B cell (primary cell): ENCODE results near the gene CD28. TPM values are rescaled to one million over a fixed set of nuclear protein-coding genes. Genes with fewer than 3 reads are reported as not detected.

Experiments
- ATAC-seq: fragments of 200-7000 bp; cut with Tn5 transposase; one replicate; pipeline ENCODE4 v1.10.0; 2021; ENCODE audit warnings: low read depth, mild to moderate bottlenecking, moderate number of reproducible peaks, moderate library complexity
- CTCF ChIA-PET: fragments of 350-600 bp; sonication (Branson Sonifier 250); formaldehyde crosslinking; loops from one replicate; lab custom pipeline; 2021; ENCODE audit warnings: antibody characterized with exemption, inconsistent platforms; lab: Charles Lee
- POLR2A ChIA-PET: fragments of 350-600 bp; sonication (Branson Sonifier 250); formaldehyde crosslinking; loops from one replicate; lab custom pipeline; 2021; ENCODE audit warnings: antibody characterized with exemption; lab: Charles Lee
- DNase-seq: peaks from one replicate; pipeline ENCODE4 v3.0.0; 2013
- H2AFZ ChIP-seq: 2 replicates; pipeline ENCODE4 v1.6.1; 2012; ENCODE audit warnings: mild to moderate bottlenecking, low read depth, low read length; ENCODE audit not compliant: insufficient read depth, poor library complexity, severe bottlenecking
- H3K27ac ChIP-seq, 2 donors: 1 replicate in 1 of 2; 2 replicates in 1 of 2; pipeline ENCODE4 v1.5.1; 2012 to 2013; ENCODE audit warnings: low read length in 2 of 2, mild to moderate bottlenecking in 2 of 2, moderate library complexity in 1 of 2
- H3K27me3 ChIP-seq, 4 experiments: fragments of 200-600 bp in 1 of 4; sonication (generic) in 1 of 4; replicated peaks in 1 of 4; 1 replicate in 2 of 4; 2 replicates in 2 of 4; pipeline versions ENCODE4 v1.6.1 to v1.7.0; 2013 to 2016; ENCODE audit warnings: low read length in 3 of 4, mild to moderate bottlenecking in 2 of 4, mixed read lengths in 1 of 4, moderate library complexity in 1 of 4; ENCODE audit not compliant: insufficient read depth in 4 of 4, control insufficient read depth in 3 of 4; ENCODE audit errors: control extremely low read depth in 1 of 4
- H3K36me3 ChIP-seq, 2 experiments: replicated peaks in 1 of 2; 1 replicate in 1 of 2; 2 replicates in 1 of 2; pipeline versions ENCODE4 v1.6.1 to v1.7.1; 2013; ENCODE audit warnings: low read length in 1 of 2; ENCODE audit not compliant: insufficient read depth in 2 of 2, control insufficient read depth in 1 of 2; ENCODE audit errors: control extremely low read depth in 1 of 2, extremely low read depth in 1 of 2
- H3K4me1 ChIP-seq, 2 donors: fragments of 200-600 bp in 1 of 2; sonication (generic) in 1 of 2; 1 replicate in 1 of 2; 2 replicates in 1 of 2; pipeline versions ENCODE4 v1.5.1 to v1.6.1; 2013 to 2017; ENCODE audit warnings: low read length in 2 of 2; ENCODE audit not compliant: control insufficient read depth in 2 of 2, insufficient read depth in 2 of 2
- H3K4me2 ChIP-seq: replicated peaks from 2 replicates; pipeline ENCODE3; 2012; ENCODE audit warnings: mild to moderate bottlenecking, low read depth, low read length; ENCODE audit not compliant: poor library complexity, severe bottlenecking
- H3K4me3 ChIP-seq, 5 experiments: fragments of 200-600 bp in 1 of 5; sonication (generic) in 1 of 5; 1 replicate in 3 of 5; 2 replicates in 2 of 5; pipeline versions ENCODE4 v1.5.1 to v1.7.0; 2011 to 2016; ENCODE audit warnings: low read length in 4 of 5, mild to moderate bottlenecking in 4 of 5, low read depth in 2 of 5, control low read depth in 1 of 5, moderate library complexity in 1 of 5; ENCODE audit not compliant: insufficient read depth in 1 of 5; ENCODE audit errors: control extremely low read depth in 1 of 5, extremely low read depth in 1 of 5
- H3K79me2 ChIP-seq: fragments of 200-600 bp; sonication (generic); one replicate; pipeline ENCODE4 v1.6.0; 2016; ENCODE audit warnings: low read length; ENCODE audit not compliant: control insufficient read depth, insufficient read depth
- H3K9ac ChIP-seq: fragments of 200-600 bp; sonication (generic); 2 replicates; pipeline ENCODE4 v1.6.1; 2017; ENCODE audit warnings: mild to moderate bottlenecking, low read length, moderate library complexity
- H3K9me3 ChIP-seq, 3 donors: one replicate each; pipeline versions ENCODE4 v1.6.1 to v1.7.1; 2013; ENCODE audit warnings: low read length in 2 of 3; ENCODE audit not compliant: control insufficient read depth in 2 of 3, insufficient read depth in 1 of 3; ENCODE audit errors: control extremely low read depth in 1 of 3
- H4K20me1 ChIP-seq: 2 replicates; pipeline ENCODE4 v1.6.0; 2012; ENCODE audit warnings: mild to moderate bottlenecking, low read length; ENCODE audit not compliant: insufficient read depth, control insufficient read depth, poor library complexity, severe bottlenecking
- H3K27ac Mint-ChIP-seq: one replicate; pipeline ENCODE4 v1.8.0; 2021; ENCODE audit warnings: mixed read lengths
- H3K27me3 Mint-ChIP-seq: one replicate; pipeline ENCODE4 v1.8.0; 2021; ENCODE audit warnings: mixed read lengths
- H3K4me1 Mint-ChIP-seq: one replicate; pipeline ENCODE4 v1.8.0; 2021; ENCODE audit warnings: mixed read lengths
- H3K4me3 Mint-ChIP-seq: one replicate; pipeline ENCODE4 v1.8.0; 2021; ENCODE audit warnings: mixed read lengths
- H3K9me3 Mint-ChIP-seq: one replicate; pipeline ENCODE4 v1.8.0; 2022; ENCODE audit warnings: mixed read lengths; ENCODE audit not compliant: insufficient read depth
- EZH2 ChIP-seq: IDR thresholded peaks from 2 replicates; pipeline ENCODE4 v1.6.1; 2012; ENCODE audit warnings: borderline replicate concordance, low read depth, mild to moderate bottlenecking, moderate library complexity, low read length; ENCODE audit not compliant: insufficient read depth, poor library complexity, severe bottlenecking
- WGBS: methylation state at CpG from one replicate; pipeline ENCODE4 v1.1.5; 2013; ENCODE audit warnings: missing lambda C conversion rate; ENCODE audit not compliant: insufficient coverage; 5-methylcytosine and 5-hydroxymethylcytosine counted together
- intact Hi-C: fragments of 100-400 bp; cut with micrococcal nuclease; formaldehyde crosslinking; loops from one replicate; pipeline ENCODE4 v1.10.0; 2022
- polyA plus RNA-seq: library from polyadenylated mRNA; depleted of rRNA; stranded (reverse); fragments of >200 nt; gene quantifications from 2 replicates; pipeline ENCODE4 v1.2.3, GENCODE V29; 2012
- total RNA-seq, 2 donors: library from RNA; stranded (reverse); fragments of 120-200 nt in 1 of 2; gene quantifications; 1 replicate in 1 of 2; 2 replicates in 1 of 2; pipeline versions ENCODE4 v1.2.3 to v1.2.4, GENCODE V29; 2013 to 2022
- TF ChIP-seq, protein P1 (sequence below): fragments of 200-600 bp; IDR thresholded peaks from one replicate; pipeline ENCODE4 v1.8.0; 2022; ENCODE audit warnings: antibody characterized with exemption, mild to moderate bottlenecking

The CD28 gene
- total and polyA plus RNA-seq, 2 donors (not counting 1 experiment from before 2014, with no cell fraction given): 0.18 to 0.37 TPM

DNA sequence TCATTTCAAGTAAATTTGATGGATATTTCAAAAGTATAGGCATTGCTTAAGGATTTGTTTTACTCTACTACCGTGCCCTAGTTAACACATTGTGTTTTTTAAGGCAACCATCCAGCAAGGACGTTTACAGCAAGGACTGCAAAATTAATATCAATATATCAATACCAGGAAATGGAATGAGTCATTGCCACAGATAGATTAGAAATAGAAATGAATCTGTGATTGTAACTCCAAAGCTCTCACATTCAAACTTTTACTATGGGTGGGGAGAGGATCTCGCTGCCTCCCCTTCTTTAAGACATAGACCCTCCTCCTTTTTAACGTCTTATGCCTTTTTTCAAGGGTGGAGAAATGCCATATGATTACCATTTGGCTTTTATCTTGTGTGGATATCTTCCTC lies 3.8 kb downstream of the CD28 start:
- Histone ChIP-seq H3K27me3 (peaks cover 0 to 11% (median 4%) of the 10 kb centered on the region in 4 experiments), H3K4me3 (no peak overlapping the region), H3K27ac (no peak overlapping the region), H3K4me2 (no peak overlapping the region), H3K4me1 (peaks cover 11 to 12% of the 10 kb centered on the region in 2 donors), H3K9me3 (peaks cover 0 to 8% (median 1%) of the 10 kb centered on the region in 3 donors), H3K9ac (no peak overlapping the region), H3K79me2 (no peaks in the 10 kb centered on the region), H4K20me1 (no peaks in the 10 kb centered on the region), H3K36me3 (no peaks in the 10 kb centered on the region), H2AFZ (no peak overlapping the region)
- intact Hi-C loops: no loop called here
- peaks cover 12% of the 10 kb centered on the region for H3K4me1 Mint-ChIP-seq
- WGBS: no CpG with 5 or more reads among the region's 4 CpGs
- H3K27ac Mint-ChIP-seq: no peak overlapping the region
- no peak for DNase-seq
- POLR2A ChIA-PET: no interaction called here
- CTCF ChIA-PET: no interaction called here
- no peak for ATAC-seq
- no peak for TF ChIP-seq EZH2
- TF ChIP-seq, protein P1, sequence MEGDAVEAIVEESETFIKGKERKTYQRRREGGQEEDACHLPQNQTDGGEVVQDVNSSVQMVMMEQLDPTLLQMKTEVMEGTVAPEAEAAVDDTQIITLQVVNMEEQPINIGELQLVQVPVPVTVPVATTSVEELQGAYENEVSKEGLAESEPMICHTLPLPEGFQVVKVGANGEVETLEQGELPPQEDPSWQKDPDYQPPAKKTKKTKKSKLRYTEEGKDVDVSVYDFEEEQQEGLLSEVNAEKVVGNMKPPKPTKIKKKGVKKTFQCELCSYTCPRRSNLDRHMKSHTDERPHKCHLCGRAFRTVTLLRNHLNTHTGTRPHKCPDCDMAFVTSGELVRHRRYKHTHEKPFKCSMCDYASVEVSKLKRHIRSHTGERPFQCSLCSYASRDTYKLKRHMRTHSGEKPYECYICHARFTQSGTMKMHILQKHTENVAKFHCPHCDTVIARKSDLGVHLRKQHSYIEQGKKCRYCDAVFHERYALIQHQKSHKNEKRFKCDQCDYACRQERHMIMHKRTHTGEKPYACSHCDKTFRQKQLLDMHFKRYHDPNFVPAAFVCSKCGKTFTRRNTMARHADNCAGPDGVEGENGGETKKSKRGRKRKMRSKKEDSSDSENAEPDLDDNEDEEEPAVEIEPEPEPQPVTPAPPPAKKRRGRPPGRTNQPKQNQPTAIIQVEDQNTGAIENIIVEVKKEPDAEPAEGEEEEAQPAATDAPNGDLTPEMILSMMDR: no peak
- H3K27me3 Mint-ChIP-seq: peaks cover 57% of the 10 kb centered on the region
- H3K4me3 Mint-ChIP-seq: no peak overlapping the region
- H3K9me3 Mint-ChIP-seq: peaks cover 2% of the 10 kb centered on the region

DNA sequence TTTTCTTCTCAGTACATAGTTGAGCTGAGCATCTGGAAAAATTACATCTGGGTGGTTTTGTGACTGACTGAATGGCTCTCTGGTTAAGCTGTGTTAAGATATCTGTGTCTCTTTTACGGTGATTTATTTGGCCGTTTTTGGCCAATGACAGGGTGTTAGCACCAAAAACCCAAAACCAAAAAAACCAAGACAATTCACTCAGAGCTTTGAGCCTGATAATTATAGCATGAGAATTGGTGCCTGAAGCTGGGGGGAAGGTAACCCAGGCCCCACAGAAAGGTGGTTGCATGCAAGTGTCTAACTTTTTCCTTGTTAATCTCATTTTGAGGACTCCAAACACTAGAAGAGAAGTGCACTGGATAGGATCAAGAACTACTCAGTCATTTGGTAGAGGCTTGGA lies 4.5 kb downstream of the CD28 start:
- H3K4me2 ChIP-seq: no peak overlapping the region
- no peaks in the 10 kb centered on the region for H3K36me3 ChIP-seq
- no peak overlapping the region for H3K4me3 ChIP-seq
- no peak overlapping the region for H3K9ac ChIP-seq
- H3K4me1 ChIP-seq: peaks cover 6 to 7% of the 10 kb centered on the region in 2 donors
- Mint-ChIP-seq H3K27me3 (peaks cover 59% of the 10 kb centered on the region), H3K4me3 (no peak overlapping the region), H3K27ac (no peak overlapping the region), H3K4me1 (peaks cover 8% of the 10 kb centered on the region), H3K9me3 (peaks cover 2% of the 10 kb centered on the region)
- CTCF ChIA-PET: no interaction called here
- H3K27me3 ChIP-seq: peaks cover 0 to 11% (median 3%) of the 10 kb centered on the region in 4 experiments
- no peak for ATAC-seq
- no peaks in the 10 kb centered on the region for H3K79me2 ChIP-seq
- no CpG with 5 or more reads among the region's 2 CpGs for WGBS
- no peak for TF ChIP-seq EZH2
- TF ChIP-seq, protein P1: no peak
- H4K20me1 ChIP-seq: no peaks in the 10 kb centered on the region
- no peak overlapping the region for H2AFZ ChIP-seq
- no peak for DNase-seq
- intact Hi-C loops: no loop called here
- no peak overlapping the region for H3K27ac ChIP-seq
- POLR2A ChIA-PET: no interaction called here
- peaks cover 0 to 6% (median 1%) of the 10 kb centered on the region in 3 donors for H3K9me3 ChIP-seq
